Sciatic nerve (tissue), 2 donors: ENCODE measurements around the gene NPSR1. TPM values are rescaled to one million over a fixed set of nuclear protein-coding genes. Genes with fewer than 3 reads are reported as not detected.
"Not testable (repeated sequence)": the region's sequence is repeated elsewhere in the genome, so short reads cannot be mapped to it uniquely, and the experiment has no call there.

Source experiments
- ATAC-seq: fragments of 200-7000 bp; cut with Tn5 transposase; one replicate; pipeline ENCODE4 v1.9.1; 2020; ENCODE audit warnings: mild to moderate bottlenecking, moderate library complexity
- DNase-seq: peaks from one replicate; pipeline ENCODE4 v3.0.0-alpha.2; 2020; ENCODE audit warnings: low spot score
- intact Hi-C: fragments of 100-400 bp; cut with DNase I; formaldehyde crosslinking; loops from one replicate; pipeline ENCODE4 v1.14.2; 2022
- total RNA-seq: library from RNA; stranded (reverse); fragmentation: NEBNext Ultra II Directional; extraction: Animal tissue kit (Norgen Biotek cat#: 25700); gene quantifications from one replicate; pipeline ENCODE4 v1.2.1, GENCODE V29; 2021
- donor health status: DM: no; HTN: no; CAD: no.
- donor health status: DM: no; HTN: no; CAD: no.

NPSR1 gene
- total RNA-seq, 1 donor from 2014 or later: not detected

DNA sequence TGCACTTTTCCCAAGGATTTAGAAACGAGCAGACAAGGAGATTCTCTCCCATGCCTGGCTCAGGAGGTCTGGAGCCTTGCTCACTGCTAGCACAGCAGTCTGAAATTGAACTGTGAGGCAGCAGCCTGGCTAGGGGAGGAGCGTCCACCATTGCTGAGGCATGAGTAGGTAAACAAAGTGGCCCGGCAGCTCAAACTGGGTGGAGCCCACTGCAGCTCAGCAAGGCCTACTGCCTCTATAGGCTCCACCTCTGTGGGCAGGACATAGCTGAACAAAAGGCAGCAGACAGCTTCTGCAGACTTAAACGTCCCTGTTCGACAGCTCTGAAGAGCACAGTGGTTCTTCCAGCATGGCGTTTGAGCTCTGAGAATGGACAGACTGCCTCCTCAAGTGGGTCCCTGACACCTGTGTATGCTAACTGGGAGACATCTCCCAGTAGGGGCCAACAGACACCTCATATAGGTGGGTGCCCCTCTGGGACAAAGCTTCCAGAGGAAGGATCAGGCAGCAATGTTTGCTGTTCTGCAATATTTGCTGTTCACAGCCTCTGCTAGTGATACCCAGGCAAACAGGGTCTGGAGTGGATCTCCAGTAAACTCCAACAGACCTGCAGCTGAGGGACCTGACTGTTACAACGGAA lies 156.3 kb downstream of the NPSR1 start:
- not testable (repeated sequence) for ATAC-seq

DNA sequence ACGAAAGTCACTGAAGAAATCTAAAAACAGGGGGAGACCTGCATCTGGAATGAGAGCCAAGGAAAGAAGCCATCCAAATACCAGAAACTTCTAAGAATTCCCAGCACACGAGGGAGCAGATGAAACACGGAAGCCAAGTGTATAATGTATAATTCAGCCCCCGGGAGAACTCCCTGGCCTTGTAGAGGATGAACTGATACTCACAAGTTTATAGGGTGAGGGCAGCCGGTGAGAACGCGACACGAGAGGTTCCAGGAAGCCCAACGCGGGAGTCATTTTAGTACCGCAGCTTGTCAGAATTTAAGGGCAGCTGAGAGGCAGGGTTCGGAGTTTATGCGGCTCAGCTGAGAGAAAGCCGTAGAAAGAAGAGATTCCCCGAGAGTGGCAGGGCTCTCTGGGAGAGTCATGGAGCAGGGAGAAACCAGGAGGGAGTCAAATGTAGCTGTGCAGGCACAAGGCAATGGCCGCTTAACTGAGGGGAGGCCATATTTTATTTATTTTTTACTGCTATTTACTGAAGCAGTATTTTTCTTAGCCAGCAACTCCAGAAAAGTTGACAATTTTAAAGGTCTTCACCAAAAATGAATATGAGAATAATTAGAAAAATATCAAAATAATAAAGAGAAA lies 164.0 kb downstream of the NPSR1 start:
- intact Hi-C loops: no loop called here
- DNase-seq (no peak), ATAC-seq (no peak)

More for the DNA sequence above, 156.3 kb downstream of the NPSR1 start:
- intact Hi-C loops, DNase-seq: not testable (repeated sequence)

- ATAC-seq (no peak), DNase-seq (peak; percentile 72)
- intact Hi-C loops: no loop called here
Observed at GRCh38 chr7:34823650-34824258, 165.7 kb downstream of the NPSR1 start.

GRCh38 chr7:34825221-34825620 lies 167.2 kb downstream of the NPSR1 start:
- no peak for DNase-seq
- intact Hi-C loops: no loop called here
- ATAC-seq: no peak

GRCh38 chr7:34830390-34830789 lies 172.4 kb downstream of the NPSR1 start:
- ATAC-seq (no peak), DNase-seq (no peak)
- intact Hi-C loops: no loop called here

GRCh38 chr7:34831436-34831835 lies 173.4 kb downstream of the NPSR1 start:
- intact Hi-C loops: no loop called here
- DNase-seq: no peak
- no peak for ATAC-seq

DNA sequence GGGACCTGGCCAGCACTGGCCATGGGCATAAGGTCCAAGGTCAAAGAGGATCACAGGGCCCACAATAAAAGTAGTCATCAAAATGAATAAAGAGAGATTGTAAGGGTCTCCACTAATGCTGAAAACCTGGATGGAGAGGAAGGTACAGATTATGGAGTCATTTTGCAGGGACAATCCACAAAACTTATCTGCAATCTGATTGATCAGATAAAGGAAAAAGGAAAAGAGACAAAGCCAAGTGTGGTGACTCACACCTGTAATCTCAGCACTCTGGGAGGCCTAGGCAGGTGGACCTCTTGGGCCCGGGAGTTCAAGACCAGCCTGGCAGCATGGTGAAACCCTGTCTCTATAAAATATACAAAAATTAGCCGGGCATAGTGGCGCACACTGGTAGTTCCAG lies 174.0 kb downstream of the NPSR1 start:
- ATAC-seq: no peak
- no peak for DNase-seq
- intact Hi-C loops: no loop called here

DNA sequence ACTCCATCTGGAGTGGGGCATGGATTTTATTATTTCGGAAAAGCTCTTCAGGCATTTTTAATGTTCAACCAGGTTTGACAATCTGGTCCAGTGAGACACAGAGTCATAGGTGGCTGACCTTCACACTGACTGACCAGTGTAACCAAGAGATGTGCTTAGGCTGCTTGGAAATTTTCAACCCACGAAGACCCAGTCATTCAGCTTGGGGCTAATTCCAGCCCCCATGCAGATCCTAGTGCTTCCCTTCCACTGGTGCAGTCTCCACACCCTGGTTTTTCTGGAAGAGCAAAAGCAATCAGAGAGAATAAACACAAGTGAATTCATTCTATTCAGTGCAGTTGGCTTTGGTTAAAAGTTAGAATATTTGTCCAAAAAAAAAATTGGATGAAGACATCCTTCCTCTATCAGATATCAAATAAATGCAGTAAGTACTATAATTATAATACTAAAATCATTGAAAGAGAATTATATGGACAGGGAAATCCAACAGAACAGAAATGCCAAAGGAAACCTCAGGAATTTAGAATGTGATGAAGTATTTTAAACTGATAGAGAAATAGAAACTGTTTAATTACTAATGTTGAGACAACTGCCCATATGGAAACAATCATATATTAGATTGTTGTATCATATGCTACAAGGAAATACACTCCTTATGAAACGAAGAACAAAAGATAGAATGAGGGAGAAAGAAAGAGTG lies 178.0 kb downstream of the NPSR1 start:
- intact Hi-C loops: no loop called here

DNA sequence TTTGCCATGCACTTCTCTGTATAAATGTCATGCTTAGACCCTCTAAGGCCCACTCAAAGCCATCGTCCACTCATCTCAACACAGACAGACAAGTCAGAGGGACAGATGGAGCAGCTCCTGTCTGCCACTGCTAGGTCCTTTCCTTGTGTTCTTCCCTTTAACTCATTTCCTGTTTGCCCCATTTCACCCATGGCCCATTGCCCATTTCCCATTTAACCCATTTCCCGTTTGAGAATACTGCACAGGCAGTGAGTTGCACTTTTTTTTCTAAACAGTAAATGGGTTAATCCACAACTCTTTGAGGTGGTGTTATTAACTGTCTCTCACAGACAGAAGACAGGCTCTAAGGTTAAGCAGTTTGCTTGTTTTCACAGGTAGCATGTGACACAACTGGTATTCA lies 179.3 kb downstream of the NPSR1 start:
- ATAC-seq (no peak), DNase-seq (no peak)
- intact Hi-C loops: no loop called here

More for the DNA sequence above, 178.0 kb downstream of the NPSR1 start:
- no peak for ATAC-seq
- DNase-seq: no peak

DNA sequence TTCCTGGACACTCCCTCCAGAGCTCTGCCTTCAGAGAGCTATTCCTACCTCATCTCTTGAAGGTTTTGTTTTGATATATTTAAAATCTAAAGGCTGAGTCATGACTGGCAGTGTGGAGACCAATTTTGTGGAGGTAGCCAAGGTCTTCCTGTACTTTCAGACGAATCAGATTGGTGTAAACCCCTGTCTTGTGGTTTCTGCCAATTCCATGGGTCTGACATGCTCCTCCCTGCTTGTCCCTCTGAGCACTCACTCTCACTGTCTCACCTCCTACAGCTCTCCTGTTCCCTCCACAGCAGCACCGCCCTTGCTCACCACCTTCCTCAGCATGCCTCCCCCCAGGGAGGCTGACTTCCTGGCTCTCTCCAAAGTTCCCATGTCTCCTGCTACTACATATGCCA lies 179.8 kb downstream of the NPSR1 start:
- ATAC-seq (no peak), DNase-seq (no peak)
- intact Hi-C loops: no loop called here

- DNase-seq (no peak), ATAC-seq (no peak)
- intact Hi-C loops: no loop called here
Observed at GRCh38 chr7:34838329-34838728, 180.3 kb downstream of the NPSR1 start.

- no peak for ATAC-seq
- no peak for DNase-seq
- intact Hi-C loops: no loop called here
Observed at GRCh38 chr7:34839645-34840044, 181.6 kb downstream of the NPSR1 start.

- ATAC-seq: no peak
- intact Hi-C loops: no loop called here
- DNase-seq: no peak
Observed at GRCh38 chr7:34840176-34840785, 182.3 kb downstream of the NPSR1 start.

- no peak for ATAC-seq
- intact Hi-C loops: no loop called here
- DNase-seq: no peak
Observed at GRCh38 chr7:34841326-34841725, 183.3 kb downstream of the NPSR1 start.

GRCh38 chr7:34842782-34843181 lies 184.8 kb downstream of the NPSR1 start:
- DNase-seq (no peak), ATAC-seq (no peak)
- intact Hi-C loops: no loop called here

GRCh38 chr7:34844406-34844805 lies 186.4 kb downstream of the NPSR1 start:
- no peak for DNase-seq
- no peak for ATAC-seq
- intact Hi-C loops: no loop called here

GRCh38 chr7:34844936-34845665 lies 187.1 kb downstream of the NPSR1 start:
- ATAC-seq: no peak
- intact Hi-C loops: no loop called here
- no peak for DNase-seq

DNA sequence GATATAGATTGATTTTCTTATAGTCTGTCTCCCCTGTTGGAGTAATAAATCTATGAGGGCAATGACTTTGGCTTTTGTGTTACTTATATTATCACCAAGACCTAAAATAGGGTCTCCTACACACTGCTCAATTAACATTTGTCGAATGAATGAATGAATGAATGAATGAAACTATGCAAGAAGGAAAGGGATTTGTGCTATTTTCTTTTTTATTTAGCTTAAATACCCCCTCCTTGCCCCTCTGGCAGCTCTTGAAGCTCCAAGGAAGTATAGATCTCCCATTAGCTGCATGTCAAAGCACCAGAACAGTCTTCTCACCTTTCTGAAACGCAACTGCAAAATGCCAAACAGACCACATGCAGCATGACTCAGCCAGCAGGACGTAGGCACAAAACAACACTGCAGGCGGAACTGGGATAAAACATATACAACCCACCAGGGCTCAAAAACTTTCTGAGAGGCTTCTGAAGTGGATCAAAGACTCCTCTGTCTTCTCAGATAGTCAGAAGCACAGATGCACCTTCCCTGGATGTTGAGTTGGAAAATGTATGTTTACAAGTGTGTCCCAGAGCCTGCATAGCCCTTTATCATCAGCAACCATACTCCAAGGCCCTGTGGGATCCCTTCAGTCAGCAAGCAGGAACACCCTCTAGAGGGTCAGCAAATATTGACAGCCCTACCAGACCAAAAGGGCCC lies 187.8 kb downstream of the NPSR1 start:
- no peak for ATAC-seq
- intact Hi-C loops: no loop called here

More for the DNA sequence above, 187.8 kb downstream of the NPSR1 start:
- DNase-seq: no peak
